ENCODE results near the gene CDC42EP4. TPM values are rescaled to one million over a fixed set of nuclear protein-coding genes. Genes with fewer than 3 reads are reported as not detected.
A peak's percentile ranks its signal among the peaks of the same experiment; 100 is the strongest.

CDC42EP4 gene
- total RNA-seq, 1 donor, result 54.8 TPM

DNA sequence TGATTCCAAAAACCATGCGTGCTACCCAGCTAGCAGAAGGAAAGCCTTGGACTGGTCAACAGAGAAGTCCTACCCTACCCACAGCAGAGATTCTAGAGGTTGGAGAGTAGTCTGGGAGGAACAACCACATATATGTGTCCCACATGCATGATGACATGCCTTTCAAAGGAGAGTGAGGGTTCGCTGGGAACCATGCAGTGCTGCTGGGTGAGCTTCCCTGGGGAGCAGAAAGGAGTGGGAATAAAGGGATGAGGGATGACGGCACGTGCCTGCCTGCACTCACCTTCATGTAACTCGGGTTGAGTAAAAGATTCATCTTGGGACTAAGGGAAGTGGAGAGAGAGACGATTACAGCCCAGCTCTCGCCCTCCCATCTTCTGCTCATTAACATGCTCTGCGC, 59.9 kb downstream of the CDC42EP4 start:
- no peak for DNase-seq (ENCODE audit: low read depth)
- TF ChIP-seq CTCF (IDR thresholded peaks at IDR 0.05; ENCODE audit: insufficient read depth, low read depth, low read length), result no peak
- no peak overlapping the region for H3K4me3 ChIP-seq (ENCODE audit: low read depth, low read length)

DNA sequence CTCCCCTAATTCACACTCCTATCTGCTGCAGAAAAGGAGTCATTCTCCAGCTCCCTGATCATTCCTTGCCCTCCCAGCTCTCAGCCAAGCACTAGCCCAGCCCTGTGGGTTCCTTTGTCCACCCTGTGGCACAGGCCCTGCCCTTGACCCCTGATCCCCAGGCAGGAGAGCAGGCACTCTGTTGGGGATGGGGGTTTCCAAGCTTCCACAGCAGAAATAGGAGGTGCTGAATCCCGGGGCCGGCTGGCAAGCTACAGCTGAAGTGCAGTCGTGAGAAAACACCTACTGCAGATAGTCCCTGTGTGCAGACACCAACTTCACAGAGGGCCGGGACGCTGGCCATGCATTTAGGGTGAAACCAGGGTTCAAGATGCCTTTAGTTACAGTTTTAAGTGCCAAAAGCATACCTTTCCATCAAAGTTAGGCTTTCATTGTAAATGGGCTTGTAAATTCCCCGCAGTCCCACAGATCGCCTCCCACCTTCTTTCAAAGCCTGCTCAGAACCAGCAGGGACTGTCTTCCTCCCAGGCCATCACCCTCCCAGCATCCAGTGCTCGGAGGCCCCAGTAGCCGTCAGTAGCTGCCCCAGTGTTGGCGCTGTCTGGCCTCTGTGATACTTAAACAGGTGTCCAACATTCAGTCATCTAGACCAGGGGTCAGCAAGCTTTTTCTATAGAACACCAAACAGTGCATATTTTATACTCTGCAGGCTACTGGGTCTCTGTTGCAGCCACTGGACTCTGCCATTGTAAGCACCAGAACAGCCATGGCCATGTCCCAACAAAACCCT, 60.8 kb downstream of the CDC42EP4 start:
- TF ChIP-seq CTCF (IDR thresholded peaks at IDR 0.05; ENCODE audit: insufficient read depth, low read depth, low read length), result no peak
- no peak overlapping the region for H3K4me3 ChIP-seq (ENCODE audit: low read depth, low read length)
- DNase-seq (ENCODE audit: low read depth), result no peak

- DNase-seq (ENCODE audit: low read depth), result no peak
- no peak for TF ChIP-seq CTCF (IDR thresholded peaks at IDR 0.05; ENCODE audit: insufficient read depth, low read depth, low read length)
- H3K4me3 ChIP-seq (ENCODE audit: low read depth, low read length), result no peak overlapping the region
Observed at GRCh38 chr17:73249700-73250099, 62.1 kb downstream of the CDC42EP4 start.

- H3K4me3 ChIP-seq (ENCODE audit: low read depth, low read length), result no peak overlapping the region
- DNase-seq (ENCODE audit: low read depth), result no peak
- TF ChIP-seq CTCF (IDR thresholded peaks at IDR 0.05; ENCODE audit: insufficient read depth, low read depth, low read length), result no peak
Observed at GRCh38 chr17:73248532-73248931, 63.3 kb downstream of the CDC42EP4 start.

- peak; percentile 29 for TF ChIP-seq CTCF (IDR thresholded peaks at IDR 0.05; ENCODE audit: insufficient read depth, low read depth, low read length)
- peak; percentile 40 for DNase-seq (ENCODE audit: low read depth)
- no peak overlapping the region for H3K4me3 ChIP-seq (ENCODE audit: low read depth, low read length)
Observed at GRCh38 chr17:73247726-73248125, 64.1 kb downstream of the CDC42EP4 start.

- no peak for DNase-seq (ENCODE audit: low read depth)
- TF ChIP-seq CTCF (IDR thresholded peaks at IDR 0.05; ENCODE audit: insufficient read depth, low read depth, low read length), result no peak
- no peak overlapping the region for H3K4me3 ChIP-seq (ENCODE audit: low read depth, low read length)
Observed at GRCh38 chr17:73240561-73240960, 71.2 kb downstream of the CDC42EP4 start.

DNA sequence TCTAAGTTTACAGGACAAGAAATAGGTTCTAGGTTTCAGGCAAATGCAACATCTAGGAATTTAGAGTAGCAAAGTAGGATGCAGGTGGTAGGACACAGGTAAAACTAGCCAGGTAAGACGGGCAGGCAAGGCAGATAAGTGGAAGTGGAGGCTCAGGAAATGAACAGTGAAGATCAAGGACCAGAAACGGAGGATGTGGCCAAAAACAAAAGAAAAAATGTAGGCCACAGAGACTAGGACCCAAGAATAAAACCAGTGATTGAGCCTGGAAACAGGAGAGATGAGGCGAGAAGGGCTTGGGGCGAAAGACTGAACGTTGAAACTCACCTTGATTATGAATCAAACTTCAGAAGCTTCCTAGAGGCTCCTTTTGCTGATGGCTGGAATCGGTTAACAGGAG, 74.1 kb downstream of the CDC42EP4 start:
- DNase-seq (ENCODE audit: low read depth), result no peak
- TF ChIP-seq CTCF (IDR thresholded peaks at IDR 0.05; ENCODE audit: insufficient read depth, low read depth, low read length), result no peak

More for the DNA sequence above, 74.1 kb downstream of the CDC42EP4 start:
- H3K4me3 ChIP-seq (ENCODE audit: low read depth, low read length), result no peak overlapping the region

Data from fibroblast of villous mesenchyme (primary cell).